HepG2 (cell line): ENCODE measurements around the gene VGF. TPM values are rescaled to one million over a fixed set of nuclear protein-coding genes. Genes with fewer than 3 reads are reported as not detected.

Experiments
- ATAC-seq: fragments of 200-7000 bp; cut with Tn5 transposase; 3 replicates; pipeline ENCODE4 v1.9.1; 2020; ENCODE audit warnings: mild to moderate bottlenecking, moderate library complexity
- BruUV-seq: library from RNA; stranded (reverse); fragments of 400-500 nt; replicated peaks from 2 replicates; lab custom pipeline; 2021; lab: Mats Ljungman, UMichigan
- CTCF ChIA-PET: fragments of 300-600 bp; formaldehyde crosslinking; extraction: SDS; loops from one replicate; lab custom pipeline; 2021; ENCODE audit warnings: low total read pairs, inconsistent platforms, low intra/inter-chr PET ratio; lab: Yijun Ruan, JAX
- POLR2A ChIA-PET: fragments of 350-600 bp; sonication (Branson Sonifier 250); formaldehyde crosslinking; loops from one replicate; lab custom pipeline; 2020; ENCODE audit warnings: antibody characterized with exemption, inconsistent platforms; lab: Yijun Ruan, JAX
- DNase-seq: peaks from one replicate; pipeline ENCODE4 v3.0.0-alpha.2; 2015; ENCODE audit warnings: low spot score
- FAIRE-seq: peaks from 3 replicates; lab custom pipeline; 2011; peaks lifted over from hg19 to GRCh38; lab: Jason Lieb, UNC
- H2AFZ ChIP-seq: one replicate; pipeline ENCODE4 v1.6.1; 2011; ENCODE audit warnings: low read length, inconsistent platforms
- H3K27ac ChIP-seq: fragments of 300-600 bp; 3 replicates; pipeline ENCODE4 v1.8.0; 2011; ENCODE audit warnings: mixed run types, mild to moderate bottlenecking, mixed read lengths, low read length, inconsistent platforms; ENCODE audit not compliant: insufficient read depth; ENCODE audit errors: extremely low read length
- H3K27me3 ChIP-seq, 2 experiments: fragments of 200-600 bp in 1 of 2; 2 replicates in 1 of 2; 3 replicates in 1 of 2; pipeline versions ENCODE4 v1.6.0 to v1.8.0; 2011; ENCODE audit warnings: low read length in 2 of 2, mild to moderate bottlenecking in 2 of 2, moderate library complexity in 2 of 2, inconsistent platforms in 1 of 2; ENCODE audit not compliant: insufficient read depth in 2 of 2, control insufficient read depth in 1 of 2
- H3K36me3 ChIP-seq, 2 experiments: fragments of 200-600 bp in 1 of 2; replicated peaks in 1 of 2; 2 replicates in 1 of 2; 3 replicates in 1 of 2; pipeline versions ENCODE4 v1.5.1 to v1.8.0; 2011; ENCODE audit warnings: low read length in 2 of 2, inconsistent platforms in 1 of 2; ENCODE audit not compliant: insufficient read depth in 2 of 2, control insufficient read depth in 1 of 2
- H3K4me1 ChIP-seq: 2 replicates; pipeline ENCODE4 v1.5.1; 2012; ENCODE audit warnings: low read length, inconsistent platforms; ENCODE audit not compliant: insufficient read depth
- H3K4me2 ChIP-seq: 2 replicates; pipeline ENCODE4 v1.6.0; 2011; ENCODE audit warnings: low read depth, low read length, inconsistent platforms
- H3K4me3 ChIP-seq, 3 experiments: fragments of 200-600 bp in 1 of 3; sonication (generic), shearing (Covaris generic) in 1 of 3; replicated peaks in 1 of 3; 2 replicates each; pipeline ENCODE4 v1.5.1; 2011 to 2016; ENCODE audit warnings: low read length in 3 of 3, inconsistent platforms in 2 of 3, low read depth in 2 of 3, mild to moderate bottlenecking in 2 of 3, control low read depth in 1 of 3, mixed read lengths in 1 of 3; ENCODE audit not compliant: insufficient read depth in 1 of 3
- H3K79me2 ChIP-seq: one replicate; pipeline ENCODE4 v1.6.1; 2011; ENCODE audit warnings: low read length, inconsistent platforms; ENCODE audit not compliant: insufficient read depth
- H3K9ac ChIP-seq: 2 replicates; pipeline ENCODE4 v1.6.0; 2011; ENCODE audit warnings: mild to moderate bottlenecking, low read depth, low read length, inconsistent platforms; ENCODE audit not compliant: insufficient read depth
- H3K9me3 ChIP-seq: 2 replicates; pipeline ENCODE4 v1.5.1; 2012; ENCODE audit warnings: mild to moderate bottlenecking, low read length
- H4K20me1 ChIP-seq: 2 replicates; pipeline ENCODE4 v1.6.0; 2011; ENCODE audit warnings: inconsistent platforms, mild to moderate bottlenecking, low read length, moderate library complexity; ENCODE audit not compliant: insufficient read depth
- FOSL2 ChIP-seq: sonication (generic); formaldehyde crosslinking; IDR thresholded peaks from 2 replicates; pipeline ENCODE4 v1.4.0; 2020; ENCODE audit warnings: missing genetic modification reagents
- FOXA3 ChIP-seq: IDR thresholded peaks from 2 replicates; pipeline ENCODE4 v1.6.1; 2016; ENCODE audit warnings: missing genetic modification reagents, missing compliant biosample characterization
- HNRNPL ChIP-seq: fragments of 200-400 bp; formaldehyde crosslinking; IDR thresholded peaks from 2 replicates; pipeline ENCODE4 v1.6.1; 2017; ENCODE audit warnings: mild to moderate bottlenecking, low read depth, low read length
- KDM2A ChIP-seq: sonication (generic); formaldehyde crosslinking; IDR thresholded peaks from 2 replicates; pipeline ENCODE4 v1.4.0; 2020; ENCODE audit warnings: low read depth, missing genetic modification reagents, borderline replicate concordance
- MIER2 ChIP-seq: IDR thresholded peaks from 2 replicates; pipeline ENCODE4 v1.6.1; 2016; ENCODE audit warnings: missing biosample characterization, missing genetic modification reagents
- MYC ChIP-seq: sonication (generic); formaldehyde crosslinking; IDR thresholded peaks from 2 replicates; pipeline ENCODE4 v1.9.0; 2021; ENCODE audit warnings: missing genetic modification reagents, borderline replicate concordance
- NONO ChIP-seq, 2 experiments: fragments of 450-650 bp in 1 of 2; sonication (generic) in 1 of 2; formaldehyde crosslinking in 1 of 2; IDR thresholded peaks in 1 of 2; conservative IDR thresholded peaks in 1 of 2; 2 replicates each; pipeline versions ENCODE4 v1.6.1 to v1.8.0; 2017 to 2022; ENCODE audit warnings: mild to moderate bottlenecking in 1 of 2, missing genetic modification reagents in 1 of 2, moderate library complexity in 1 of 2
- RAD21 ChIP-seq: fragments of 450-650 bp; formaldehyde crosslinking; IDR thresholded peaks from 2 replicates; pipeline ENCODE4 v1.5.0; 2020; ENCODE audit warnings: mild to moderate bottlenecking
- SALL1 ChIP-seq: sonication (generic); formaldehyde crosslinking; IDR thresholded peaks from 2 replicates; pipeline ENCODE4 v1.8.0; 2022; ENCODE audit warnings: mild to moderate bottlenecking, missing genetic modification reagents
- STAG1 ChIP-seq: sonication (generic); formaldehyde crosslinking; IDR thresholded peaks from 2 replicates; pipeline ENCODE4 v1.4.0; 2020; ENCODE audit warnings: missing genetic modification reagents
- XRCC5 ChIP-seq: fragments of 200-400 bp; formaldehyde crosslinking; optimal IDR thresholded peaks from 2 replicates; pipeline ENCODE3; 2017; ENCODE audit warnings: mild to moderate bottlenecking, low read length
- ZFX ChIP-seq: sonication (generic); formaldehyde crosslinking; IDR thresholded peaks from 2 replicates; pipeline ENCODE4 v1.4.0; 2020; ENCODE audit warnings: mild to moderate bottlenecking, low read depth, missing genetic modification reagents, moderate library complexity
- ZNF280B ChIP-seq: sonication (generic); formaldehyde crosslinking; IDR thresholded peaks from 2 replicates; pipeline ENCODE4 v1.5.0; 2020; ENCODE audit warnings: missing genetic modification reagents, mild to moderate bottlenecking, borderline replicate concordance
- ZNF331 ChIP-seq: sonication (generic); formaldehyde crosslinking; IDR thresholded peaks from 2 replicates; pipeline ENCODE4 v1.4.0; 2020; ENCODE audit warnings: missing genetic modification reagents
- ZNF446 ChIP-seq: sonication (generic); formaldehyde crosslinking; IDR thresholded peaks from 2 replicates; pipeline ENCODE4 v1.5.0; 2020; ENCODE audit warnings: mild to moderate bottlenecking, missing genetic modification reagents
- ZNF768 ChIP-seq: sonication (generic); formaldehyde crosslinking; IDR thresholded peaks from 2 replicates; pipeline ENCODE4 v1.4.0; 2020; ENCODE audit warnings: missing genetic modification reagents
- WGBS: methylation state at CpG from one replicate; pipeline ENCODE4 v1.1.6; 2017; ENCODE audit warnings: low lambda C conversion rate; 5-methylcytosine and 5-hydroxymethylcytosine counted together
- in situ Hi-C: cut with HindIII; loops from 2 replicates; pipeline ENCODE4 v1.10.0; 2017; ENCODE audit warnings: low pct_unique_long_range_greater_than_20kb; ENCODE audit not compliant: extremely low pct_ligation_motif_present
- intact Hi-C: fragments of 100-400 bp; cut with micrococcal nuclease; formaldehyde crosslinking; loops from one replicate; pipeline ENCODE4 v1.10.0; 2022; ENCODE audit not compliant: unreplicated experiment
- polyA plus RNA-seq, 8 experiments: library from polyadenylated mRNA; depleted of rRNA in 3 of 8; stranded (reverse) in 7 of 8; unstranded in 1 of 8; fragments of >200 nt; fragmentation: Illumina TruSeq in 4 of 8; extraction: Trizol in 4 of 8; gene quantifications; 2 replicates each; pipeline versions ENCODE4 v1.2.1 to v1.2.3, GENCODE V29; 2011 to 2016; ENCODE audit warnings: low read depth in 4 of 8, missing spikeins in 1 of 8, mixed read lengths in 1 of 8; ENCODE audit not compliant: insufficient read depth in 1 of 8
- total RNA-seq, 5 experiments: library from RNA; depleted of rRNA; stranded (reverse); fragments of >200 nt; fragmentation: Illumina TruSeq; extraction: Trizol; gene quantifications; 2 replicates each; pipeline ENCODE4 v1.2.3, GENCODE V29; 2016; ENCODE audit warnings: low read depth in 1 of 5
- TF ChIP-seq, protein P1 (sequence below): sonication (generic); formaldehyde crosslinking; conservative IDR thresholded peaks from 2 replicates; pipeline ENCODE4 v1.8.0; 2022; ENCODE audit warnings: mild to moderate bottlenecking, moderate library complexity, missing genetic modification reagents
- TF ChIP-seq, protein P2 (sequence below): sonication (generic); formaldehyde crosslinking; IDR thresholded peaks from 2 replicates; pipeline ENCODE4 v1.4.0; 2020; ENCODE audit warnings: missing genetic modification reagents

Gene VGF
- total and polyA plus RNA-seq, 2 of the 13 experiments (the other 11 are each of a cell fraction or from before 2014, with no cell fraction given) = 0.12 to 0.46 TPM

GRCh38 chr7:101169838-101170551 lies 4.6 kb upstream of the VGF start:
- ATAC-seq (peak; percentile 59), FAIRE-seq (no peak), DNase-seq (peak; percentile 31)
- Histone ChIP-seq H4K20me1 (peaks cover 3% of the 10 kb centered on the region; the same call in 1 of the 2 replicates), H3K4me1 (peaks cover 52% of the 10 kb centered on the region), H3K79me2 (no peaks in the 10 kb centered on the region), H3K4me2 (peak overlapping the region; percentile 36), H2AFZ (no peak overlapping the region), H3K9ac (no peak overlapping the region), H3K4me3 (no peak overlapping the region), H3K27ac (no peak overlapping the region), H3K9me3 (no peaks in the 10 kb centered on the region), H3K36me3 (no peaks in the 10 kb centered on the region), H3K27me3 (peaks cover 15 to 78% of the 10 kb centered on the region in 2 experiments)
- 6% methylated on average over 16 of the region's 33 CpGs for WGBS
- ChIA-PET POLR2A (no interaction called here), CTCF (interaction anchor here (0.7 to 2.7 kb wide), 3 partner anchors 22 to 76 kb away, joined by 5 to 14 read pairs (median 7); no protein-coding TSS in a partner anchor)
- intact Hi-C loops = loop anchor here (2.0 kb wide), 1 partner anchor 25 kb away; no protein-coding TSS in a partner anchor
- in situ Hi-C loops = no loop called here
- no TSS peak for BruUV-seq
- TF ChIP-seq RAD21 (CRISPR knock-in tag) (peak; percentile 73), HNRNPL (0 out of 2 replicates have a peak, but pooled peaks have one; percentile 46), ZNF280B (0 out of 2 replicates have a peak, but pooled peaks have one; percentile 38), ZNF768 (CRISPR knock-in tag) (peak; percentile 42; the same call in 1 of the 2 replicates), KDM2A (CRISPR knock-in tag) (peak; percentile 67; the same call in 1 of the 2 replicates), XRCC5 (peak; percentile 89), ZNF331 (CRISPR knock-in tag) (0 out of 2 replicates have a peak, but pooled peaks have one; percentile 30), SALL1 (CRISPR knock-in tag) (peak; percentile 48), STAG1 (CRISPR knock-in tag) (peak; percentile 66), MIER2 (CRISPR knock-in tag) (0 out of 2 replicates have a peak, but pooled peaks have one; percentile 44), NONO (IDR thresholded peaks at IDR 0.05) (no peak), NONO (CRISPR knock-in tag; conservative IDR thresholded peaks at IDR 0.05) (0 out of 2 replicates have a peak, but pooled peaks have one; percentile 26), ZNF446 (CRISPR knock-in tag) (0 out of 2 replicates have a peak, but pooled peaks have one; percentile 23), FOXA3 (CRISPR knock-in tag) (0 out of 2 replicates have a peak, but pooled peaks have one; percentile 12), FOSL2 (CRISPR knock-in tag) (peak; percentile 7; the same call in 1 of the 2 replicates), MYC (CRISPR knock-in tag) (peak; percentile 17; the same call in 1 of the 2 replicates), ZFX (CRISPR knock-in tag) (no peak)
- TF ChIP-seq, protein P1, sequence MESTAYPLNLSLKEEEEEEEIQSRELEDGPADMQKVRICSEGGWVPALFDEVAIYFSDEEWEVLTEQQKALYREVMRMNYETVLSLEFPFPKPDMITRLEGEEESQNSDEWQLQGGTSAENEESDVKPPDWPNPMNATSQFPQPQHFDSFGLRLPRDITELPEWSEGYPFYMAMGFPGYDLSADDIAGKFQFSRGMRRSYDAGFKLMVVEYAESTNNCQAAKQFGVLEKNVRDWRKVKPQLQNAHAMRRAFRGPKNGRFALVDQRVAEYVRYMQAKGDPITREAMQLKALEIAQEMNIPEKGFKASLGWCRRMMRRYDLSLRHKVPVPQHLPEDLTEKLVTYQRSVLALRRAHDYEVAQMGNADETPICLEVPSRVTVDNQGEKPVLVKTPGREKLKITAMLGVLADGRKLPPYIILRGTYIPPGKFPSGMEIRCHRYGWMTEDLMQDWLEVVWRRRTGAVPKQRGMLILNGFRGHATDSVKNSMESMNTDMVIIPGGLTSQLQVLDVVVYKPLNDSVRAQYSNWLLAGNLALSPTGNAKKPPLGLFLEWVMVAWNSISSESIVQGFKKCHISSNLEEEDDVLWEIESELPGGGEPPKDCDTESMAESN (CRISPR knock-in tag) = peak; percentile 38; the same call in 1 of the 2 replicates
- TF ChIP-seq, protein P2, sequence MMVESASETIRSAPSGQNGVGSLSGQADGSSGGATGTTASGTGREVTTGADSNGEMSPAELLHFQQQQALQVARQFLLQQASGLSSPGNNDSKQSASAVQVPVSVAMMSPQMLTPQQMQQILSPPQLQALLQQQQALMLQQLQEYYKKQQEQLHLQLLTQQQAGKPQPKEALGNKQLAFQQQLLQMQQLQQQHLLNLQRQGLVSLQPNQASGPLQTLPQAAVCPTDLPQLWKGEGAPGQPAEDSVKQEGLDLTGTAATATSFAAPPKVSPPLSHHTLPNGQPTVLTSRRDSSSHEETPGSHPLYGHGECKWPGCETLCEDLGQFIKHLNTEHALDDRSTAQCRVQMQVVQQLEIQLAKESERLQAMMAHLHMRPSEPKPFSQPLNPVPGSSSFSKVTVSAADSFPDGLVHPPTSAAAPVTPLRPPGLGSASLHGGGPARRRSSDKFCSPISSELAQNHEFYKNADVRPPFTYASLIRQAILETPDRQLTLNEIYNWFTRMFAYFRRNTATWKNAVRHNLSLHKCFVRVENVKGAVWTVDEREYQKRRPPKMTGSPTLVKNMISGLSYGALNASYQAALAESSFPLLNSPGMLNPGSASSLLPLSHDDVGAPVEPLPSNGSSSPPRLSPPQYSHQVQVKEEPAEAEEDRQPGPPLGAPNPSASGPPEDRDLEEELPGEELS = 0 out of 2 replicates have a peak, but pooled peaks have one; percentile 18
